HG03045 (cell line): ENCODE measurements around the gene STMN3.
"Not testable (repeated sequence)": the region's sequence is repeated elsewhere in the genome, so short reads cannot be mapped to it uniquely, and the experiment has no call there.

Experiments used
- ATAC-seq: cut with Tn5 transposase; IDR thresholded peaks from one replicate; pipeline ENCODE4 v1.9.1; 2021; ENCODE audit warnings: mild to moderate bottlenecking, moderate library complexity; ENCODE audit not compliant: unreplicated experiment

STMN3 gene

DNA sequence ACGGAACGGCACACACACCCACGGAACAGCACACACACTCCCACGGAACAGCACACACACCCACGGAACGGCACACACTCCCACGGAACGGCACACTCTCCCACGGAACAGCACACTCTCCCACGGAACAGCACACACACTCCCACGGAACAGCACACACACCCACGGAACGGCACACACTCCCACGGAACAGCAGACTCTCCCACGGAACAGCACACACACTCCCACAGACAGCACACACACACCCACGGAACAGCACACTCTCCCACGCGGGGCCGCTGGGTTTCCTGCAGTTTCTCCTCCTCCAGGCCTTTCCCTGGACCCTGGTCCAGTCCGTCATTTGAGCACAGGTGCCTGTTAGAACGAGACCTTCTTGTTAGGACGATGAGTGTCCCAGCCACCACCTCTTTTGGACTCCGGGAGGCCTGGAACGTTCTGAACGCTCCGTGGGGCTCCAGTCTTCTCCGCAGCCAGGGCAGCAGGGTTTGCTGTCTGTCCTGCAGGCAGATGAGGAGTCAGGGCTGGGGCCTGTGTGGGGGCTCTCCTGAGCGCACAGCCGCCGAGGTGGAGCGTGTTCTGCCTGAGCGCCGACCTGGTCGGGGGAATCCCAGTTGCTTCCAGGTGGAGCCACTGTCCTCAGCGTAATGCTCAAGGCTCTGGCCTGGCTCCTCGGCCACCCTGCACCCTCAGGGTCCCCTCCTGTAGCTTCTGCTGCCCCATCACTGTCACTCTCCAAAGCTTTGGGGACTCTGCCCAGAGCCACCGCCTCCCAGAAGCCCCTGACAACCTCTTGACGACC is 25.6 kb upstream of the STMN3 start:
- no peak for ATAC-seq

- ATAC-seq: no peak
Observed at GRCh38 chr20:63678071-63678470, 24.8 kb upstream of the STMN3 start.

- no peak for ATAC-seq
Observed at GRCh38 chr20:63675681-63676368, 22.6 kb upstream of the STMN3 start.

DNA sequence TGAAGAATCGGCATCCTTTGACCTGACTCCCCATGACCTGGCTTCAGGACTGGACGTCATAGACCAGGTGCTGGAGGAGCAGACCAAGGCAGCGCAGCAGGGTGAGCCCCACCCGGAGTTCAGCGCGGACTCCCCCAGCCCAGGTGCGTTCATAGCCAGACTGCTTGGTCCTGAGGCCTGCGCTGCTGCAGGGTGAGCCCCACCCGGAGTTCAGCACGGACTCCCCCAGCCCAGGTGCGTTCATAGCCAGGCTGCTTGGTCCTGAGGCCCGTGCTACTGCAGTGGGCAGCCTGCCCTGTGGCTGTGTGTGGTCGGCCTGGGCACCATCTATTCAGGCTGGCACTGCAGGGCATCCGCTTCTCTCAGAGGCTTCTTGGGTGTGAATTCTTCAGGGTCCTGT is 20.7 kb upstream of the STMN3 start:
- ATAC-seq: no peak

DNA sequence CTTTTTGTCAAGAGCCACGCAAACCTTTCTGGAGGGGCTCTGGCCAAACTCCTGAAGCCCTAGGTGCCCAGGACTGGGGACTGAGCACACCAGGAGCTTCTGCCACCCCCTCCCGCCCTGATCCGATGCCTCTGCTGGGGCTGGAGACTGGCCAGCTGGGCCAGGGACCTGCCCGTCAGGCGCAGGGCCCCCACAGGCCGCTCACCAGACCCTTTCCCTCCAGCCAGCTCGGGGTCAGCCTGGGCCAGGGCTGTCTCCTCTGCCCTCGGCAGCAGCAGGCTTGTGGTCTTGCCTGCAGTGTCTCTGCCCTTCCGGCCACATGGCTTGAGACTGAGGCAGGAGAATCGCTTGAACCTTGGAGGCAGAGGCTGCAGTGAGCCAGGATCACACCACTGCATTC is 19.4 kb upstream of the STMN3 start:
- ATAC-seq: no peak

- not testable (repeated sequence) for ATAC-seq
Observed at GRCh38 chr20:63671695-63672094, 18.5 kb upstream of the STMN3 start.

- no peak for ATAC-seq
Observed at GRCh38 chr20:63668351-63668750, 15.1 kb upstream of the STMN3 start.

- ATAC-seq: no peak
Observed at GRCh38 chr20:63667858-63668257, 14.6 kb upstream of the STMN3 start.

- no peak for ATAC-seq
Observed at GRCh38 chr20:63665708-63666107, 12.5 kb upstream of the STMN3 start.

- ATAC-seq: no peak
Observed at GRCh38 chr20:63664861-63665594, 11.8 kb upstream of the STMN3 start.

GRCh38 chr20:63664143-63664851 is 11.1 kb upstream of the STMN3 start:
- no peak for ATAC-seq

GRCh38 chr20:63663332-63664066 is 10.3 kb upstream of the STMN3 start:
- ATAC-seq: no peak

DNA sequence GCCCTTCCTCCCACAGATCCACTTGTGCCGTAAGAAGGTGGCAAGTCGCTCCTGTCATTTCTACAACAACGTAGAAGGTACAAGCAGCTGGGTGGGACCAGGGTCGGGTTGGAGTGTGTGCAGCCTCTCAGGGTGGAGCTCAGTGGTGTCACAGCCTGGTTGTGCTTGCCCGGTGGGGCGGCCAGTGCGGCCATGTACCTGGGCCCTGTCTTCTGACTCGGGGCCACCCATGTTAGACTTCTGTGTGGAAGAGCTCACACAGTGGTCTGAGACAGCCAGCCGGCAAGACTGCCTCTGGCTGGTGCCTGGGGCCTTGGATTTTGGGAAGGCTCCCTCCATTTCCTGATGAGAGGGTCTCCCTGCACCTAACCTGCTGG is 9.6 kb upstream of the STMN3 start:
- no peak for ATAC-seq

DNA sequence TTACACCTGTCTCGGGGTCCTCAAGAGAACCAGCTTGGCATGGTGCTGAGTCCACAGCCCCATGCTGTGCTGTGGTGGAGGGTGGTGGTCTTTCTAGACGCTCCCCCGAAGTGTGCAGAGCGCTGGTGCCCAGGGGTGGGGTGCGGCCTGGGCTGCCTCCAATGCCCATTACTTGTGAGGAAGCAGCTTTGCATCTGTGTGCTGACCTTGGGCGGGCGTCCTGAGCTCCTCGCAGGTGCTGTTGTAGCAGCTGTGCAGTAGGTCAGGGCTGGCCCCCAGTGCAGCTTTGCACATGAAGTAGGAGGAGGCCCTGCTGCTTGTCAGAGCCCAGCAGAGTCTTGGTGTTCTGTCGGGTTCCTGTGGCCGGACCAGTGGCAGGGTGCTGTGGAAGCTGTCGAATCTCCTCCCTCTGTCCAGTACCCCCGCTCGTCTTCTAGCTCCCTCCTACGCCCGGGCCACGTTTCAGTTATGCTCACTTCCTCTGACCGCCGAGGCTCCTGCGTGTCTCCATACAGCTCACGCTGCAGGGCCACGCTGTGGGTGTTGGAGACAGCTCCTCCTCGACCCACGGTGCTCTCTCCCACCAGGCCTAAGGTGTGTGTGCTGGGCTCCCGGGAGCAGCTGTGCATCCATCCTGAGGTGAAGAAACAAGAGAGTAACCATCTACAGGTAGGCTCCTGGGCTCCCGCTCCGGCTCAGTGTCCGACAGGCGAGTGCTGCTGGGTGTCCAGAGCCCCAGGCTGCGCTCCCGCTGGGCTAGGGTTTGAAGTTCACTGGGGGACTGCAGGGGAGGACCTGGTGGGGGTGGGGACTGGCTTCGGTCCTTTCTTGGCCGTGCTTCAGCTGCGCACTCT is 9.0 kb upstream of the STMN3 start:
- ATAC-seq: no peak

- ATAC-seq: no peak
Observed at GRCh38 chr20:63661108-63661507, 7.9 kb upstream of the STMN3 start.

GRCh38 chr20:63660622-63661021 is 7.4 kb upstream of the STMN3 start:
- ATAC-seq: no peak

DNA sequence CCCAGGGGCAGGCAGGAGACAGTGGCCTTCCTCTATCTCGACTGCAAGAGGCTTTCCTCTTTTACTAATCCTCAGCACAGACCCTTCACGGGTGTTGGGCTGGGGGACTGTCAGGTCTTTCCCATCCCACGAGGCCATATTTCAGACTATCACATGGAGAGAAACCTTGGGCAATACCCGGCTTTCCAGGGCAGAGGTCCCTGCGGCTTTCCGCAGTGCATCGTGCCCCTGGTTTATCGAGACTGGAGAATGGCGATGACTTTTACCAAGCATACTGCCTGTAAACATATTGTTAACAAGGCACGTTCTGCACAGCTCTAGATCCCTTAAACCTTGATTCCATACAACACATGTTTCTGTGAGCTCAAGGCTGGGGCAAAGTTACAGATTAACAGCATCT is 7.0 kb upstream of the STMN3 start:
- not testable (repeated sequence) for ATAC-seq

DNA sequence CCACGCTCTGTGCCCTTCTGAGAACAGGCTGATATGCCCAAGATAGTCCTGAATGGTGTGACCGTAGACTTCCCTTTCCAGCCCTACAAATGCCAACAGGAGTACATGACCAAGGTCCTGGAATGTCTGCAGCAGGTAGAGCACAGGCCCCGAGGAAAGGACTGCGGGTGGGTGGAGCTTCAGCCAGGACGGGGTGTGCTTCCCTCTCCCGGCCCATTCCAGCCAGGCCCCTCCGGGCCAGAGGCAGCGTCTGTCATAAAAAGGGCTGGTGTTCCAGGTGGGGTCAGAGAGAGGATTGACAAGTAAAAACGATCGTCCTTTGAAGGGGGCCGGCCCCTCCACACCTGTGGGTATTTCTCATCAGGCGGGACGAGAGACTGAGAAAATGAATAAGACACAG is 6.1 kb upstream of the STMN3 start:
- no peak for ATAC-seq

DNA sequence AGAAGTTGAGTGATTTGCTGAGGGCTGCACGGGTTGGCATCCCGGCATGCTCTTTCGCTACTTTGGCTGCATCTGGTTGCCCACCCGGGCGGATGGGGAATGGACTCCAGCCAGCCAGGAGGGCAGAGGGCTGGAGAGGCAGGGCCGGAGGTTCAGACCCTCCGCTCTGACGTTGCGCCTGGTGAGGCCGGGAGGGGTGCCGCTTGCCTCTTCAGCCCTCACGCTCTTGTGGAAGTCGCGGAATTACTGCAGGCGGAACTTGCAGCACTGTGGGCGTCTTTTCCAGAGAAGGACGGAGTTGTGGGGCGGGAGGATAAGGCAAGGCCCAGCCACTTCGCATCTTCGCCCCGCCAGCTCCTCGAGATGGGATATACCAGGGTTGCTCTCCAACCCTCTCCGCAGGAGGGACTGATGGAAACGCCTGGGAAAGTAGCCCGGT is 5.5 kb upstream of the STMN3 start:
- ATAC-seq: peak; percentile 13
